Panc1 (cell line): ENCODE data around the gene AHDC1.

Source experiments
- POLR2AphosphoS5 ChIP-seq: IDR thresholded peaks from 2 replicates; pipeline ENCODE4 v1.6.1; 2012; ENCODE audit warnings: mild to moderate bottlenecking, low read depth, low read length, moderate library complexity
- SIN3A ChIP-seq: IDR thresholded peaks from 2 replicates; pipeline ENCODE4 v1.6.1; 2012; ENCODE audit warnings: low read depth, mild to moderate bottlenecking, low read length, moderate library complexity, borderline replicate concordance; ENCODE audit not compliant: insufficient read depth
- TF ChIP-seq, protein P1 (sequence below): fragments of 450-650 bp; IDR thresholded peaks from 2 replicates; pipeline ENCODE4 v1.5.1; 2017; ENCODE audit warnings: mild to moderate bottlenecking
- TF ChIP-seq, protein P2 (sequence below), 2 experiments: IDR thresholded peaks; 2 replicates each; pipeline ENCODE4 v1.6.1; 2011 to 2012; ENCODE audit warnings: low read depth in 2 of 2, control low read depth in 1 of 2, low read length in 1 of 2, mild to moderate bottlenecking in 1 of 2, moderate library complexity in 1 of 2; ENCODE audit not compliant: insufficient read depth in 1 of 2

DNA sequence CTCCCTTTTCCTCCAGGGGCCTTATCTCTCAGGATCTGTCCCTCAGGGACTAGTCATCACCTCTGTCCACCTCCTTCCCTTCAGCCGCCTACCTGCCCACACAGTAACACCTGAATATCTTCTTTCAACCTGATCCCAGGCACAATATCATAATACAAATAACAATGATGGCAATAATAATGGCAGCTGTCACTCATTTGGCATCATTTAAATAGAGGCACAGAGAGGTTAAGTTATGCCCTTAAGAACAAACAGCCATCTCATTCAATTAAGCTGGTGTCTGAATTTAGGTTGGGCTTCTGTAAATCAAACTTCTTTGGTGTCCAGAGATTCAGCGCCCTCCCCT is 47.5 kb downstream of the AHDC1 start:
- TF ChIP-seq, protein P1, sequence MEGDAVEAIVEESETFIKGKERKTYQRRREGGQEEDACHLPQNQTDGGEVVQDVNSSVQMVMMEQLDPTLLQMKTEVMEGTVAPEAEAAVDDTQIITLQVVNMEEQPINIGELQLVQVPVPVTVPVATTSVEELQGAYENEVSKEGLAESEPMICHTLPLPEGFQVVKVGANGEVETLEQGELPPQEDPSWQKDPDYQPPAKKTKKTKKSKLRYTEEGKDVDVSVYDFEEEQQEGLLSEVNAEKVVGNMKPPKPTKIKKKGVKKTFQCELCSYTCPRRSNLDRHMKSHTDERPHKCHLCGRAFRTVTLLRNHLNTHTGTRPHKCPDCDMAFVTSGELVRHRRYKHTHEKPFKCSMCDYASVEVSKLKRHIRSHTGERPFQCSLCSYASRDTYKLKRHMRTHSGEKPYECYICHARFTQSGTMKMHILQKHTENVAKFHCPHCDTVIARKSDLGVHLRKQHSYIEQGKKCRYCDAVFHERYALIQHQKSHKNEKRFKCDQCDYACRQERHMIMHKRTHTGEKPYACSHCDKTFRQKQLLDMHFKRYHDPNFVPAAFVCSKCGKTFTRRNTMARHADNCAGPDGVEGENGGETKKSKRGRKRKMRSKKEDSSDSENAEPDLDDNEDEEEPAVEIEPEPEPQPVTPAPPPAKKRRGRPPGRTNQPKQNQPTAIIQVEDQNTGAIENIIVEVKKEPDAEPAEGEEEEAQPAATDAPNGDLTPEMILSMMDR: no peak
- TF ChIP-seq SIN3A (no peak), POLR2AphosphoS5 (no peak)
- TF ChIP-seq, protein P2, sequence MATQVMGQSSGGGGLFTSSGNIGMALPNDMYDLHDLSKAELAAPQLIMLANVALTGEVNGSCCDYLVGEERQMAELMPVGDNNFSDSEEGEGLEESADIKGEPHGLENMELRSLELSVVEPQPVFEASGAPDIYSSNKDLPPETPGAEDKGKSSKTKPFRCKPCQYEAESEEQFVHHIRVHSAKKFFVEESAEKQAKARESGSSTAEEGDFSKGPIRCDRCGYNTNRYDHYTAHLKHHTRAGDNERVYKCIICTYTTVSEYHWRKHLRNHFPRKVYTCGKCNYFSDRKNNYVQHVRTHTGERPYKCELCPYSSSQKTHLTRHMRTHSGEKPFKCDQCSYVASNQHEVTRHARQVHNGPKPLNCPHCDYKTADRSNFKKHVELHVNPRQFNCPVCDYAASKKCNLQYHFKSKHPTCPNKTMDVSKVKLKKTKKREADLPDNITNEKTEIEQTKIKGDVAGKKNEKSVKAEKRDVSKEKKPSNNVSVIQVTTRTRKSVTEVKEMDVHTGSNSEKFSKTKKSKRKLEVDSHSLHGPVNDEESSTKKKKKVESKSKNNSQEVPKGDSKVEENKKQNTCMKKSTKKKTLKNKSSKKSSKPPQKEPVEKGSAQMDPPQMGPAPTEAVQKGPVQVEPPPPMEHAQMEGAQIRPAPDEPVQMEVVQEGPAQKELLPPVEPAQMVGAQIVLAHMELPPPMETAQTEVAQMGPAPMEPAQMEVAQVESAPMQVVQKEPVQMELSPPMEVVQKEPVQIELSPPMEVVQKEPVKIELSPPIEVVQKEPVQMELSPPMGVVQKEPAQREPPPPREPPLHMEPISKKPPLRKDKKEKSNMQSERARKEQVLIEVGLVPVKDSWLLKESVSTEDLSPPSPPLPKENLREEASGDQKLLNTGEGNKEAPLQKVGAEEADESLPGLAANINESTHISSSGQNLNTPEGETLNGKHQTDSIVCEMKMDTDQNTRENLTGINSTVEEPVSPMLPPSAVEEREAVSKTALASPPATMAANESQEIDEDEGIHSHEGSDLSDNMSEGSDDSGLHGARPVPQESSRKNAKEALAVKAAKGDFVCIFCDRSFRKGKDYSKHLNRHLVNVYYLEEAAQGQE (IDR thresholded peaks at IDR 0.05; ENCODE audit: insufficient read depth in 1 of 2, low read depth in 2 of 2, low read length in 1 of 2): no peak
